ENCODE results near the gene PLXNA4.

DNA sequence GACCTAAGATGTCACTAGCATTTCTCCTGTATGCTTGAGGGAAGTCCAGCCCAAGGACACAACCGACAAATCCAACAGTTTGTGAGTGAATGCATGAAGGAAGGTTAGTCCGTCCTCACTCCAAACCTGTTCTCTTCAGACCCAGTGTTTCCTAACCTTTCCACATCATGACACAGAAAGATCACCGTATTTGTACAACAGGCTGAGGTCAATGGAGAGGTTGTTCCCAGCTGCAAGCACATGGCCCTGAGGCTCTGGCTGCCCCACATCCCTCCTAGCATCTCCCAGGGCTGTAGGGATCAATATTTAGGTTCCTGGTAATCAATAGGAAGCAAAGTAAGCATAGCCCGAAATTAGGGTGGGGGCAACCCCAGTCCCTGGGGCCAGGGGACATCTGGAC, 227.9 kb downstream of the PLXNA4 start:
- TF ChIP-seq, protein P1, sequence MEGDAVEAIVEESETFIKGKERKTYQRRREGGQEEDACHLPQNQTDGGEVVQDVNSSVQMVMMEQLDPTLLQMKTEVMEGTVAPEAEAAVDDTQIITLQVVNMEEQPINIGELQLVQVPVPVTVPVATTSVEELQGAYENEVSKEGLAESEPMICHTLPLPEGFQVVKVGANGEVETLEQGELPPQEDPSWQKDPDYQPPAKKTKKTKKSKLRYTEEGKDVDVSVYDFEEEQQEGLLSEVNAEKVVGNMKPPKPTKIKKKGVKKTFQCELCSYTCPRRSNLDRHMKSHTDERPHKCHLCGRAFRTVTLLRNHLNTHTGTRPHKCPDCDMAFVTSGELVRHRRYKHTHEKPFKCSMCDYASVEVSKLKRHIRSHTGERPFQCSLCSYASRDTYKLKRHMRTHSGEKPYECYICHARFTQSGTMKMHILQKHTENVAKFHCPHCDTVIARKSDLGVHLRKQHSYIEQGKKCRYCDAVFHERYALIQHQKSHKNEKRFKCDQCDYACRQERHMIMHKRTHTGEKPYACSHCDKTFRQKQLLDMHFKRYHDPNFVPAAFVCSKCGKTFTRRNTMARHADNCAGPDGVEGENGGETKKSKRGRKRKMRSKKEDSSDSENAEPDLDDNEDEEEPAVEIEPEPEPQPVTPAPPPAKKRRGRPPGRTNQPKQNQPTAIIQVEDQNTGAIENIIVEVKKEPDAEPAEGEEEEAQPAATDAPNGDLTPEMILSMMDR (IDR thresholded peaks at IDR 0.05; ENCODE audit: low read depth, low read length, missing input control): no peak
- TF ChIP-seq TAF1 (conservative IDR thresholded peaks at IDR 0.05) (no peak), YY1 (IDR thresholded peaks at IDR 0.05) (no peak)
- TF ChIP-seq, protein P2, sequence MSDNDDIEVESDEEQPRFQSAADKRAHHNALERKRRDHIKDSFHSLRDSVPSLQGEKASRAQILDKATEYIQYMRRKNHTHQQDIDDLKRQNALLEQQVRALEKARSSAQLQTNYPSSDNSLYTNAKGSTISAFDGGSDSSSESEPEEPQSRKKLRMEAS (IDR thresholded peaks at IDR 0.05): no peak
